ENCODE results near the gene ZPLD1.

The ZPLD1 gene

DNA sequence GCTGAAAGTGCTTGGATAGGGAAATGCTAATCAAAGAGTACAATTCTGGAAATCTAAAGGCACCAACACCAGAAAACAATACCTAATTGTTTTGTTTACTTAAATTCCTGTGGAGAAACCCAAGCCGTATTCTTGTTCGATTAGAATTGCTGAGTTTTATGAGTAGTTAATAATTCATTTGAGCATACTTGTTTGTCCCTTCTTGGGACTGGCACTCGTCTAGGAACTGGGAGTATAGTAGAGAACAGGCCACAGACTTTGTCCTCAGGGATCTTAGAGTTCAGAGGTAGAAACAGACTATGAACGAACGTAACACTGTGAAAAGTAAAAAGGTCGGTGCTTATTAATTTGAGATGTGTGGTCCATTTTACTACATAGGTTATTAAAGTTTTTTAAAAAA is 39.4 kb downstream of the ZPLD1 start:
- Histone ChIP-seq H3K4me1 (no peaks in the 10 kb centered on the region), H3K27ac (no peak overlapping the region), H3K36me3 (ENCODE audit: control insufficient read depth, insufficient read depth, low read length) (no peaks in the 10 kb centered on the region), H3K27me3 (ENCODE audit: control insufficient read depth, insufficient read depth, low read length) (no peaks in the 10 kb centered on the region), H3K9me3 (ENCODE audit: control insufficient read depth, low read length) (no peaks in the 10 kb centered on the region), H3K4me3 (ENCODE audit: low read depth, low read length) (no peak overlapping the region), H3K4me2 (ENCODE audit: low read length) (no peak overlapping the region), H3K9ac (no peak overlapping the region), H3K79me2 (no peaks in the 10 kb centered on the region), H2AFZ (no peak overlapping the region)
- TF ChIP-seq, protein P1, sequence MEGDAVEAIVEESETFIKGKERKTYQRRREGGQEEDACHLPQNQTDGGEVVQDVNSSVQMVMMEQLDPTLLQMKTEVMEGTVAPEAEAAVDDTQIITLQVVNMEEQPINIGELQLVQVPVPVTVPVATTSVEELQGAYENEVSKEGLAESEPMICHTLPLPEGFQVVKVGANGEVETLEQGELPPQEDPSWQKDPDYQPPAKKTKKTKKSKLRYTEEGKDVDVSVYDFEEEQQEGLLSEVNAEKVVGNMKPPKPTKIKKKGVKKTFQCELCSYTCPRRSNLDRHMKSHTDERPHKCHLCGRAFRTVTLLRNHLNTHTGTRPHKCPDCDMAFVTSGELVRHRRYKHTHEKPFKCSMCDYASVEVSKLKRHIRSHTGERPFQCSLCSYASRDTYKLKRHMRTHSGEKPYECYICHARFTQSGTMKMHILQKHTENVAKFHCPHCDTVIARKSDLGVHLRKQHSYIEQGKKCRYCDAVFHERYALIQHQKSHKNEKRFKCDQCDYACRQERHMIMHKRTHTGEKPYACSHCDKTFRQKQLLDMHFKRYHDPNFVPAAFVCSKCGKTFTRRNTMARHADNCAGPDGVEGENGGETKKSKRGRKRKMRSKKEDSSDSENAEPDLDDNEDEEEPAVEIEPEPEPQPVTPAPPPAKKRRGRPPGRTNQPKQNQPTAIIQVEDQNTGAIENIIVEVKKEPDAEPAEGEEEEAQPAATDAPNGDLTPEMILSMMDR (IDR thresholded peaks at IDR 0.05): no peak

DNA sequence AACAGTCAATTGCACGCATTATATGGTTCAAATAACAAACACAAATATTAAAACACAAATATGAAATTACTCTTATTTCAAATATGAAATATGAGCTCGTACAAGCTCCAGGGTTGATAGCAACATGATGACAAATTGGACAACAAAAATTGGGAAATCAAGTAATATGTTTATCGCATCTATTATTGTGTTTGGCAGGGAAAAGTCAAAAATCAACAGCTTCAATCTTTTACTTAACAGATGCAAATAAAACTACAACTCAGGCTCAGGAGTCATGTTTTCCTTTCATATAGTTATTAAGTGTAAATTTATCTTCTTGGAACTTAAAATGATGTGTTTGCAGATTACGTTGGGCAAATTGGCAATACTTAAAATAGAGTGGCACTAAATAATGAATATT is 41.4 kb downstream of the ZPLD1 start:
- Histone ChIP-seq H3K27me3 (ENCODE audit: control insufficient read depth, insufficient read depth, low read length) (no peaks in the 10 kb centered on the region), H3K9me3 (ENCODE audit: control insufficient read depth, low read length) (no peaks in the 10 kb centered on the region), H3K4me2 (ENCODE audit: low read length) (no peak overlapping the region), H3K79me2 (no peaks in the 10 kb centered on the region), H2AFZ (no peak overlapping the region), H3K36me3 (ENCODE audit: control insufficient read depth, insufficient read depth, low read length) (no peaks in the 10 kb centered on the region), H3K4me3 (ENCODE audit: low read depth, low read length) (no peak overlapping the region), H3K9ac (no peak overlapping the region), H3K4me1 (no peaks in the 10 kb centered on the region), H3K27ac (no peak overlapping the region)
- TF ChIP-seq, protein P1 (IDR thresholded peaks at IDR 0.05): no peak

DNA sequence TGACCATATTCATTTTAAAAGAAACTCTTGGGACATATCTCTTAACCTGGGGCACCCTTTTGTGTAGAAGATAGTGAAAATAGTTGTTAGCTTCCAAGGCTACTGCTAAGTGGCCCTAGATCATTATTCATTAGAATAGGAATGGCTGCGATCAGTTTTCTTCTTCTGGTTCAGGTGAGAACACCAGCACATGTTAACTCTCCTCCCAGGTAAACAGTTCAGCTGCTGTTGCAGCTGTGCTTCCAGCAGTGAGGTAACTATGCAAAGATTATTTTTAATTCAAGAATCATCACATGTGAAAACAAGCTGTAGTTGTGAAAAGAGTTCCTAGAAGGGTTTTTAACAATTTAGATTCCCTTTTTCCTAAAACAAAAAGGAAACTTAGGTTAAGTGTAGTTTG is 43.3 kb downstream of the ZPLD1 start:
- H3K27me3 ChIP-seq (ENCODE audit: control insufficient read depth, insufficient read depth, low read length): no peaks in the 10 kb centered on the region
- no peak overlapping the region for H3K9ac ChIP-seq
- H3K27ac ChIP-seq: no peak overlapping the region
- H3K9me3 ChIP-seq (ENCODE audit: control insufficient read depth, low read length): no peaks in the 10 kb centered on the region
- H3K36me3 ChIP-seq (ENCODE audit: control insufficient read depth, insufficient read depth, low read length): no peaks in the 10 kb centered on the region
- no peak overlapping the region for H3K4me2 ChIP-seq (ENCODE audit: low read length)
- H3K79me2 ChIP-seq: no peaks in the 10 kb centered on the region
- no peak overlapping the region for H3K4me3 ChIP-seq (ENCODE audit: low read depth, low read length)
- no peak overlapping the region for H2AFZ ChIP-seq
- TF ChIP-seq, protein P1 (IDR thresholded peaks at IDR 0.05): no peak
- no peaks in the 10 kb centered on the region for H3K4me1 ChIP-seq

DNA sequence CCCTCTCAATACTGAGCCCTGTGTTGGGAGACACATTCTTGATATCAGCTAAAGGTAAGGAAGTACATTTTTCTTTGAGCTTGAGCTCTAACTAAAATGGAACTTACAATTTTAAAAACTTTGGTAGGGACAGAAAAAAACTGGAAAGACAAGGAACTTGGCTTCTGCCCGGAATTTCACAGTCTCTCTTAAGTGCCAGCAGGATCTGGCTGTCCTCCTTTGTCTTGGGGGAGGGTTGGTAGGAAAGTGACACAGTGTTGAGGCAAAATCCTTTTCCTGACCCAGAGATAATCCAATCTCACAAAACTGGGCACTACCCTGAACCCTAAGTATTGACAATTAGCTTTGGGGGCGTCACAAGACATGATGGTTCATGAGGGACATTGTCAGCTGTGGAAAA is 45.3 kb downstream of the ZPLD1 start:
- Histone ChIP-seq H3K4me1 (no peaks in the 10 kb centered on the region), H3K79me2 (no peaks in the 10 kb centered on the region), H3K9ac (no peak overlapping the region), H3K27ac (no peak overlapping the region), H2AFZ (no peak overlapping the region), H3K36me3 (ENCODE audit: control insufficient read depth, insufficient read depth, low read length) (no peaks in the 10 kb centered on the region), H3K4me2 (ENCODE audit: low read length) (no peak overlapping the region), H3K27me3 (ENCODE audit: control insufficient read depth, insufficient read depth, low read length) (no peaks in the 10 kb centered on the region), H3K9me3 (ENCODE audit: control insufficient read depth, low read length) (no peaks in the 10 kb centered on the region), H3K4me3 (ENCODE audit: low read depth, low read length) (no peak overlapping the region)
- TF ChIP-seq, protein P1 (IDR thresholded peaks at IDR 0.05): no peak

DNA sequence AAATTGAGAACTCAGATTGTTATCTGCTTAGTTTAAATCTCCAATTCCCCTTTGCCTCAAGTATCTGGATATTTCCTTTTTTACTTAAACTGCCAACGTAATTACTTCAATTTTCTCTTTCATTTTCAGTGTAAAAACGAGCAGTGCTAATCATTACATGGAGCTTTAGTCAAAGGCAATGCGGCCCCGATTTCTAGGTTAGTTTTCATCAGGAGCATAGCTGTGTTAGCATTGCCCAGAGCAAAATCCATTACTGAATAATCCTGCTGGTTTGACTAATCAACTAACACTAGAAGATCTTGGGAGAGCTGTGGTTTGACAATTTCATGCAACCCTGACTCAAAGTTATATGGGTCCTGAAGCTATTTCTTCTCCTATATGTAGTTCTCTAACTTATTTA is 46.2 kb downstream of the ZPLD1 start:
- Histone ChIP-seq H3K4me3 (ENCODE audit: low read depth, low read length) (no peak overlapping the region), H2AFZ (no peak overlapping the region), H3K27ac (no peak overlapping the region), H3K9me3 (ENCODE audit: control insufficient read depth, low read length) (no peaks in the 10 kb centered on the region), H3K36me3 (ENCODE audit: control insufficient read depth, insufficient read depth, low read length) (no peaks in the 10 kb centered on the region), H3K27me3 (ENCODE audit: control insufficient read depth, insufficient read depth, low read length) (no peaks in the 10 kb centered on the region), H3K9ac (no peak overlapping the region), H3K4me2 (ENCODE audit: low read length) (no peak overlapping the region), H3K4me1 (no peaks in the 10 kb centered on the region), H3K79me2 (no peaks in the 10 kb centered on the region)
- TF ChIP-seq, protein P1 (IDR thresholded peaks at IDR 0.05): no peak
